NCI-H1105 treated with DMSO at 0.1 percent for 48 hours (cell line): ENCODE results near the gene KRTAP5-8.
"Not testable (repeated sequence)": the region's sequence is repeated elsewhere in the genome, so short reads cannot be mapped to it uniquely, and the experiment has no call there.

Experiments used
- DNase-seq: peaks from one replicate; lab custom pipeline; 2025; lab: John Stamatoyannopoulos, UW

Gene KRTAP5-8

GRCh38 chr11:71507102-71507501 is 30.7 kb upstream of the KRTAP5-8 start:
- no peak for DNase-seq

GRCh38 chr11:71518506-71519471 is 19.0 kb upstream of the KRTAP5-8 start:
- no peak for DNase-seq

- no peak for DNase-seq
Observed at GRCh38 chr11:71519546-71519945, 18.3 kb upstream of the KRTAP5-8 start.

- no peak for DNase-seq
Observed at GRCh38 chr11:71525188-71525937, 12.5 kb upstream of the KRTAP5-8 start.

- DNase-seq: no peak
Observed at GRCh38 chr11:71525938-71526495, 11.8 kb upstream of the KRTAP5-8 start.

- DNase-seq: not testable (repeated sequence)
Observed at GRCh38 chr11:71526796-71527575, 10.8 kb upstream of the KRTAP5-8 start, which contains the start of gene KRTAP5-7. Gene KRTAP5-7, plus strand, starts transcription at chr11:71527267. Its CDS starts 34 bp downstream, at chr11:71527301.

- no peak for DNase-seq
Observed at GRCh38 chr11:71527576-71528210, 10.1 kb upstream of the KRTAP5-8 start.

GRCh38 chr11:71530602-71531001 is 7.2 kb upstream of the KRTAP5-8 start:
- no peak for DNase-seq

- DNase-seq: no peak
Observed at GRCh38 chr11:71532036-71532610, 5.7 kb upstream of the KRTAP5-8 start.

- DNase-seq: not testable (repeated sequence)
Observed at GRCh38 chr11:71534711-71535608, 2.9 kb upstream of the KRTAP5-8 start.

GRCh38 chr11:71535825-71536224 is 2.0 kb upstream of the KRTAP5-8 start:
- no peak for DNase-seq

- DNase-seq: no peak
Observed at GRCh38 chr11:71537537-71537936, 288 bp upstream of the KRTAP5-8 start.

- DNase-seq: no peak
Observed at GRCh38 chr11:71538666-71538990, 803 bp downstream of the KRTAP5-8 start.

- no peak for DNase-seq
Observed at GRCh38 chr11:71539017-71539416, 1.2 kb downstream of the KRTAP5-8 start.

- not testable (repeated sequence) for DNase-seq
Observed at GRCh38 chr11:71539971-71540370, 2.1 kb downstream of the KRTAP5-8 start.

GRCh38 chr11:71540521-71541304 is 2.9 kb downstream of the KRTAP5-8 start:
- not testable (repeated sequence) for DNase-seq

GRCh38 chr11:71542382-71542781 is 4.6 kb downstream of the KRTAP5-8 start:
- no peak for DNase-seq

- no peak for DNase-seq
Observed at GRCh38 chr11:71542879-71543777, 5.3 kb downstream of the KRTAP5-8 start.
